Islet of Langerhans (tissue), 1 donor: Measurements from ENCODE around the gene FAM177B.
A peak's percentile ranks its signal among the peaks of the same experiment; 100 is the strongest.

Source experiments
- FAIRE-seq: peaks from one replicate; lab custom pipeline; 2011; peaks lifted over from hg19 to GRCh38; lab: Jason Lieb, UNC

Gene FAM177B

DNA sequence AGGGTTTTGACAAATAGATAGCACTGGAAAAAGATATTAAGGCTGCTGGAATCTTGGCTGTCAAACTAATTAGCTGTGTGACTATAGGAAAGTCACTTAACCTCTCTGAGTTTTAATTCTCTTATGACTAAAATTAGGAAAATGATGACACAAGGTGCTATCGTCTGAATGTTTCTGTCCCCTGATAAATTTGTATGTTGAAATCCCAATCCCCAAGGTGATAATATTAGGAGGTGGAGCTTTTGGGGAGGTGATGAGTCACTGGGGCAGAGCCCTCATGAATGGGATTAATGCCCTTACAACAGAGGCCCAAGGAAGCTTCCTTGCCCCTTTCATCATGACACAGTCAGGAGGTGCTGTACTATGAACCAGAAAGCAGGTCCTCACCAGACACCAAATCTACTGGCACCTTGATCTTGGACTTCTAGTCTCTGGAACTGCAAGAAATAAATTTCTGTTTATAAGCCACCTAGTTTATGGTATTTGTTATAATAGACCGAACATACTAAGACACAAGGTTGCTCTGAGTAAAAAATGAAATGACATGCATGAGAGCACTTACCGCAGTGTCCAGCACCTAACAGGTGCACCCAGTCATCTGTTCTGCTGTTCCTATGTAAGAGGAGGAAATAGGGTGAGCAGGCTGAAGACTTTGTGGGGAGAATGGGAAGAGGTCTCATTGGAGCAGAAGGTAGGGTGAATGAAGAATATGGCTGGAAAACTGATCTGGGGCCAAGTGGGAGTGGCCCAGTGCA is 51.6 kb downstream of the FAM177B start:
- FAIRE-seq, result no peak

DNA sequence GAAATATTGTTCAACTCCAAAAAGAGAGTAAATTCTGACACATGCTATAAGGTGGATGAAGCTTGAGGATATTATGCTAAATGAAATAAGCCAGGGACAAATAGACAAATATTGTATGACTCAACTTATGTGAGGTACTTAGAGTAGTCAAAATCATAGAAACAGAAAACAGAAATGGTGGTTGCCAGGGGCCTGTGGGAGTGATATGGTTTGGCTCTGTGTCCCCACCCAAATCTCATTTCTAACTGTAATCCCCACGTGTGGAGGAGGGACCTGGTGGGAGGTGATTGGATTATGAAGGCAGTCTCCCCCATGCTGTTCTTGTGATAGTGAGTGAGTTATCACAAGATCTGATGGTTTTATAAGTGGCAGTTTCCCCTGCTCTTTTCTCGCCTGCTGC is 53.1 kb downstream of the FAM177B start:
- no peak for FAIRE-seq

DNA sequence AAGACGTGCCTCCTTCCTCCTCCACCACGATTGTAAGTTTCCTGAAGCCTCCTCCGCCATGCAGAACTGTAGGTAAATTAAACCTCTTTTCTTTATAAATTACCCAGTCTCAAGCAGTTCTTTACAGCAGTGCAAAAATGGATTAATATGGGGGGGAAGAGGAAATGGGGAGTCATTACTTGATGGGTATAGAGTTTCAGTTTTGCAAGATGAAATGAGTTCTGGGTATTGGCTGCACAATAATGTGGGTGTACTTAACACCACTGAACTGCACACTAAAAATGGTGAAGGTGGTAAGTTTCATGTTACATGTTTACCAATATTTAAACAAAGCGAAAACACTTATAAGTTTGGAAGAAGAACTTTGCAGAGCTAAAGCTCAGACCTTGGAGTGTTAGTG is 53.5 kb downstream of the FAM177B start:
- no peak for FAIRE-seq

DNA sequence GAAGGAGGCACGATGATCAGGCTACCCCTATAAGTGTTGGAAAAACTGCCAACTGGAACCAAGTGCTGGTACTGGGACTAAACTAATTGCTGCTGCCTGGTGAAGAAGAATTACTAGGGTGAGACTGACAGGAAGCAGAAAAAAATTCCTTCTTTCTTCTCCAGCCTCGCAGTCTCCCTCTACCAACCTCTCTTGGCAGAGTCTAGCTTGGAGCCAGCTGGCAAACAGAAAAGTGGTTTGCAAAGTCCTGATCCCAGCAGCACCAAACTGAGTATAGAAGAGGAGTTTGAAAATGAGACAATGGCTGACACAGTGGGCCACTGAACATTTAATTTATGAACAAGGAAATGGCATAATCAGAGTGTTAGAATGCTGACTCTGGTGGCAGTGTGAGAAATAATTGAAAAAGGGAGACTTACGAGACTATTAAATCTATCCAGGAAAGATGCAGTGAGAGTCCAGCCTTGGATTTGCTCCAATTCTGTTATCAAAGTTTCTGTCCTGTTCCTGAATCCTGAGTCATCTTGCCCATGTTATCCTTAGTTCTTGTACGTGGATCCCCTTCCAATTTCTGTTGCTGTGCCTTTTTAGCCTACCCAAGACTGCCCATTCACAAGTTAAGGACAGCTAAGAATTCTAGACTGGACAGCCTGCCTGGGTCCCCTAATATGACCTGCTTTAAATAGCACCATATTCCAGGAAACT is 54.2 kb downstream of the FAM177B start:
- no peak for FAIRE-seq

DNA sequence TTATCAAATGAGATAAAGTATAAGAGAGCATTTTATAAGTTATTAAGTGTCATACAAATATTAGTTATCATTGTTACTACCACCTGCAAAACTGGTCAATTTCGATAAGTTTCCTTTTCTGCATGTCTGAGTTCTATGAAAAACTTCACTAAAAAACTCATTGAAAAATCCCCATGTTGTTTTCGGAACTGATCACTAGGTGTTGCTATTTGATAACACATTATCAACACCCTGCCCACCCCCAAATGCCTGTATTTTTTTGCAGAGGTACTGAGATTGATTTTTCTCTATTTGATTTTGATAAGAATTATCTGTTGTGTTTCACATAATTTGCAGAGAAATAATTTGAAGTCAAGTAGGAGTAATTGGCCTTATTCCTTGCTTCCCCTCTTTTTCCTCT is 55.7 kb downstream of the FAM177B start:
- FAIRE-seq, result peak; percentile 97

DNA sequence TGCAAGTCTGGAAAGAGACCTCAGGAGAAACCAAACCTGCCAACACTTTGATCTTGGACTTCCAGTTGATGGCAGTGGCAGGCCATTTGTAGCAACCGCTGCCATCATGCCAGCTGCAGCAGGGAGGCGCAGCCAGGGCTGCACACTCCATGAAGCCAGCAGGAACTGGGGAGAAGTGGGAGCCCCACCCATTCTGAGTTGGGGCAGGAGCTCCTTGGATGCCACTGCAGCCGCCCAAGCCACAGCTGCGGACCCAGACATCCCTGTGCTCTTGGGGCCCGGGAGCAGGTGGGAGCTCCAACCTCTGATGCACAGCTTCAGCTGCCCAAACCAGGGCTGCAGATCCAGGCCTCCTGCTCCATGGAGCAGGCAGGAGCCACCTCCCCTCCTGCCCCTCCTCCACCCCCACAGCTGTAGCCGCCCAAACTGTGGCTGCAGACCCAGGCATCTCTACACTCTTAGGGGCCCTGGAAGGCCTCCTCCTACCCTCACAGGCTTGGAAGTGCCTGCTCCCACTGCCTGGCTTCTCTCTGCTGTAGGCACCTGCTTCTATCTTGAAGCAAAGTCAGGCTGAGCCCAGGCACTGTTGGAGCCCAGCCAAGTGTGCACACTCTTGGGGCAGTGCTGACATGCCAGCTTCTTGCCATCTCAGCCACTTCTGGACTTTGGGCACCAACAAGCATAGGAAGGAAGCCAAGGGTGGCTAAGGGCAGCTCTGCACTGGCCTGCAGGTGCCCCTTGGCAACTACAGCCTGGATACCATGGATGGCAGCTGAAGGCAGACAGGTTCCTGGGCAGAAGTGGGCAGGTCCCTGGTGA is 57.9 kb downstream of the FAM177B start:
- FAIRE-seq, result no peak

DNA sequence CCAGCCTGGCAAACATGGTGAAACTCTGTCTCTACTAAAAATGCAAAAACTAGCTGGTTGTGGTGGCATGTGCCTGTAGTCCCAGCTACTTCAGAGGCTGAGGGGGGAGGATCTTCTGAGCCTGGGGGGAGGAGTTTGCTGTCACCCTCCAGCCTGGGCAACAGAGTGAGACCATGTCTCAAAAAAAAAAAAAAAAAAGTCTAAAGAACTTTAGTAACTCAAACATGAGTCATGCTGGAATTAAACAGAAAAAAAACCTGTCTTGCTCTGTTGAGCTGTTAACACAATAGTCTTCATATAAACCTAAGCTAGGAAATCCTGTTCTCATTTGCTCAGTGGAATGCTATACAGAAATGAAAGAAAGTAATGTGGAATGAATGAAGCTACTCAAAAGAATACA is 61.1 kb downstream of the FAM177B start:
- no peak for FAIRE-seq

DNA sequence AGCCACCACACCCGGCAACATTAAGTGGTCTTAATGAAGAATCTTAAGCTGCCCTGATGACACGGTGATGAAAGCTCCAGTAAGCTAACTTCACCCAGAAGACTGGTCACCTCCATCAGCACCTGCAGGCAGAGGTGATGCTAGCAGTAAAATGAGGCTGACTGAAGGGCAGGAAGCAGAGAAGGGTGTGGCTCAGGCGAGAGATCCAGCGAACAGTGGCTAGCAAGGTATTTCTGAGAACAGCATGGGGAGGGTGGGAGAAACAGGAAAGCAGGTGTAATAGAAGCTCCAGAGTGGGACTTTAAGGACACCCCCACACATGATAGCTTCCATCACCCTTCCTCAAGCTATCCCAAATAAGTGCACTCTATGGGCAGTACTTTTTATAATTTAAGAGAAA is 62.0 kb downstream of the FAM177B start:
- FAIRE-seq, result no peak
